ENCODE results near the gene CD226.

DNA sequence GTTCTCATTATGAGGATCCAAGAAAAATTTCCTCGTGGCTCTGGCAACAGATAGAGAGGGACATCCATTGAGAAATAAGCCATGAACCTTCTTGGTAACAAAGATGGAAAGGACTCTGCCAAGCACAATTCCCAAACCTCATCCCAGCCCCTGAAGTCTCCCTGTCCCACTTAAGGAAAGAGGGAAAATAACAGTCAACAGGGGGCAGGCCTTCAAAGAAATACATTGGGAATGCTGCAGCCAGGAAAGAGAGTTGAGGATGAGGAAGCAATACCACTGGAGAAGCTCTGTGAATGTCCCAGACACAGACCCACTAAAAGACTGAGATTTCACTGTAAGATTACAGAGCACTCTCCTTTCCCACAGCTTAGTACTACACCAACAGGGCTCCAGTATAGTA lies 93.2 kb downstream of the CD226 start:
- TF ChIP-seq TAF1 (IDR thresholded peaks at IDR 0.05; ENCODE audit: borderline replicate concordance, low read depth, low read length) (no peak), MEF2A (IDR thresholded peaks at IDR 0.05; ENCODE audit: borderline replicate concordance, low read depth) (no peak), EP300 (IDR thresholded peaks at IDR 0.05; ENCODE audit: borderline replicate concordance in 1 of 2, low read depth in 1 of 2, low read length in 1 of 2) (no peak), JUND (IDR thresholded peaks at IDR 0.05) (no peak), TCF12 (IDR thresholded peaks at IDR 0.05) (no peak), GATA2 (CRISPR knock-in tag; IDR thresholded peaks at IDR 0.05) (no peak), SMC3 (IDR thresholded peaks at IDR 0.05; ENCODE audit: low read depth, low read length) (no peak), CHD2 (IDR thresholded peaks at IDR 0.05; ENCODE audit: low read length, partially characterized antibody) (no peak), POLR2AphosphoS5 (IDR thresholded peaks at IDR 0.05; ENCODE audit: low read depth, low read length) (no peak), EZH2phosphoT487 (IDR thresholded peaks at IDR 0.05; ENCODE audit: borderline replicate concordance, low read depth) (no peak)
- TF ChIP-seq, protein P1, sequence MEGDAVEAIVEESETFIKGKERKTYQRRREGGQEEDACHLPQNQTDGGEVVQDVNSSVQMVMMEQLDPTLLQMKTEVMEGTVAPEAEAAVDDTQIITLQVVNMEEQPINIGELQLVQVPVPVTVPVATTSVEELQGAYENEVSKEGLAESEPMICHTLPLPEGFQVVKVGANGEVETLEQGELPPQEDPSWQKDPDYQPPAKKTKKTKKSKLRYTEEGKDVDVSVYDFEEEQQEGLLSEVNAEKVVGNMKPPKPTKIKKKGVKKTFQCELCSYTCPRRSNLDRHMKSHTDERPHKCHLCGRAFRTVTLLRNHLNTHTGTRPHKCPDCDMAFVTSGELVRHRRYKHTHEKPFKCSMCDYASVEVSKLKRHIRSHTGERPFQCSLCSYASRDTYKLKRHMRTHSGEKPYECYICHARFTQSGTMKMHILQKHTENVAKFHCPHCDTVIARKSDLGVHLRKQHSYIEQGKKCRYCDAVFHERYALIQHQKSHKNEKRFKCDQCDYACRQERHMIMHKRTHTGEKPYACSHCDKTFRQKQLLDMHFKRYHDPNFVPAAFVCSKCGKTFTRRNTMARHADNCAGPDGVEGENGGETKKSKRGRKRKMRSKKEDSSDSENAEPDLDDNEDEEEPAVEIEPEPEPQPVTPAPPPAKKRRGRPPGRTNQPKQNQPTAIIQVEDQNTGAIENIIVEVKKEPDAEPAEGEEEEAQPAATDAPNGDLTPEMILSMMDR (IDR thresholded peaks at IDR 0.05) = no peak
- TF ChIP-seq, protein P2, sequence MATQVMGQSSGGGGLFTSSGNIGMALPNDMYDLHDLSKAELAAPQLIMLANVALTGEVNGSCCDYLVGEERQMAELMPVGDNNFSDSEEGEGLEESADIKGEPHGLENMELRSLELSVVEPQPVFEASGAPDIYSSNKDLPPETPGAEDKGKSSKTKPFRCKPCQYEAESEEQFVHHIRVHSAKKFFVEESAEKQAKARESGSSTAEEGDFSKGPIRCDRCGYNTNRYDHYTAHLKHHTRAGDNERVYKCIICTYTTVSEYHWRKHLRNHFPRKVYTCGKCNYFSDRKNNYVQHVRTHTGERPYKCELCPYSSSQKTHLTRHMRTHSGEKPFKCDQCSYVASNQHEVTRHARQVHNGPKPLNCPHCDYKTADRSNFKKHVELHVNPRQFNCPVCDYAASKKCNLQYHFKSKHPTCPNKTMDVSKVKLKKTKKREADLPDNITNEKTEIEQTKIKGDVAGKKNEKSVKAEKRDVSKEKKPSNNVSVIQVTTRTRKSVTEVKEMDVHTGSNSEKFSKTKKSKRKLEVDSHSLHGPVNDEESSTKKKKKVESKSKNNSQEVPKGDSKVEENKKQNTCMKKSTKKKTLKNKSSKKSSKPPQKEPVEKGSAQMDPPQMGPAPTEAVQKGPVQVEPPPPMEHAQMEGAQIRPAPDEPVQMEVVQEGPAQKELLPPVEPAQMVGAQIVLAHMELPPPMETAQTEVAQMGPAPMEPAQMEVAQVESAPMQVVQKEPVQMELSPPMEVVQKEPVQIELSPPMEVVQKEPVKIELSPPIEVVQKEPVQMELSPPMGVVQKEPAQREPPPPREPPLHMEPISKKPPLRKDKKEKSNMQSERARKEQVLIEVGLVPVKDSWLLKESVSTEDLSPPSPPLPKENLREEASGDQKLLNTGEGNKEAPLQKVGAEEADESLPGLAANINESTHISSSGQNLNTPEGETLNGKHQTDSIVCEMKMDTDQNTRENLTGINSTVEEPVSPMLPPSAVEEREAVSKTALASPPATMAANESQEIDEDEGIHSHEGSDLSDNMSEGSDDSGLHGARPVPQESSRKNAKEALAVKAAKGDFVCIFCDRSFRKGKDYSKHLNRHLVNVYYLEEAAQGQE (IDR thresholded peaks at IDR 0.05; ENCODE audit: low read depth, low read length) = no peak
- TF ChIP-seq, protein P3, sequence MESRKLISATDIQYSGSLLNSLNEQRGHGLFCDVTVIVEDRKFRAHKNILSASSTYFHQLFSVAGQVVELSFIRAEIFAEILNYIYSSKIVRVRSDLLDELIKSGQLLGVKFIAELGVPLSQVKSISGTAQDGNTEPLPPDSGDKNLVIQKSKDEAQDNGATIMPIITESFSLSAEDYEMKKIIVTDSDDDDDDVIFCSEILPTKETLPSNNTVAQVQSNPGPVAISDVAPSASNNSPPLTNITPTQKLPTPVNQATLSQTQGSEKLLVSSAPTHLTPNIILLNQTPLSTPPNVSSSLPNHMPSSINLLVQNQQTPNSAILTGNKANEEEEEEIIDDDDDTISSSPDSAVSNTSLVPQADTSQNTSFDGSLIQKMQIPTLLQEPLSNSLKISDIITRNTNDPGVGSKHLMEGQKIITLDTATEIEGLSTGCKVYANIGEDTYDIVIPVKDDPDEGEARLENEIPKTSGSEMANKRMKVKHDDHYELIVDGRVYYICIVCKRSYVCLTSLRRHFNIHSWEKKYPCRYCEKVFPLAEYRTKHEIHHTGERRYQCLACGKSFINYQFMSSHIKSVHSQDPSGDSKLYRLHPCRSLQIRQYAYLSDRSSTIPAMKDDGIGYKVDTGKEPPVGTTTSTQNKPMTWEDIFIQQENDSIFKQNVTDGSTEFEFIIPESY (IDR thresholded peaks at IDR 0.05; ENCODE audit: borderline replicate concordance, low read depth) = no peak
- TF ChIP-seq, protein P4, sequence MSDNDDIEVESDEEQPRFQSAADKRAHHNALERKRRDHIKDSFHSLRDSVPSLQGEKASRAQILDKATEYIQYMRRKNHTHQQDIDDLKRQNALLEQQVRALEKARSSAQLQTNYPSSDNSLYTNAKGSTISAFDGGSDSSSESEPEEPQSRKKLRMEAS (IDR thresholded peaks at IDR 0.05; ENCODE audit: low read depth) = no peak
